Heart right ventricle (tissue), 16 donors: ENCODE data around the gene SBF2. TPM values are rescaled to one million over a fixed set of nuclear protein-coding genes. Genes with fewer than 3 reads are reported as not detected.

Experiments
- ATAC-seq, 8 donors: fragments of 200-7000 bp; cut with Tn5 transposase; one replicate each; pipeline ENCODE4 v1.9.1; 2020; ENCODE audit warnings: mild to moderate bottlenecking in 8 of 8, moderate library complexity in 8 of 8, moderate number of reproducible peaks in 1 of 8
- DNase-seq, 2 donors: peaks; one replicate each; pipeline ENCODE4 v3.0.0-alpha.2; 2020
- H3K27ac ChIP-seq, 10 donors: fragments of 200-600 bp; sonication (generic) in 2 of 10; one replicate each; pipeline versions ENCODE4 v1.5.0 to v1.8.0; 2020 to 2022; ENCODE audit warnings: mild to moderate bottlenecking in 3 of 10
- H3K27me3 ChIP-seq, 7 donors: fragments of 200-600 bp; one replicate each; pipeline ENCODE4 v1.8.0; 2021 to 2022; ENCODE audit warnings: mild to moderate bottlenecking in 2 of 7
- H3K36me3 ChIP-seq, 9 donors: fragments of 200-600 bp; sonication (generic) in 1 of 9; one replicate each; pipeline versions ENCODE4 v1.5.0 to v1.8.0; 2020 to 2022; ENCODE audit warnings: mild to moderate bottlenecking in 2 of 9
- H3K4me1 ChIP-seq, 9 donors: fragments of 200-600 bp; sonication (generic) in 1 of 9; one replicate each; pipeline versions ENCODE4 v1.5.0 to v1.8.0; 2020 to 2022; ENCODE audit warnings: mild to moderate bottlenecking in 4 of 9
- H3K4me3 ChIP-seq, 10 donors: fragments of 200-600 bp; sonication (generic) in 2 of 10; one replicate each; pipeline versions ENCODE4 v1.5.0 to v1.8.0; 2020 to 2022; ENCODE audit warnings: mild to moderate bottlenecking in 7 of 10, moderate library complexity in 2 of 10
- H3K9me3 ChIP-seq, 11 donors: fragments of 200-600 bp in 10 of 11; sonication (generic) in 2 of 11; one replicate each; pipeline versions ENCODE4 v1.5.0 to v1.8.0; 2013 to 2022; ENCODE audit warnings: mild to moderate bottlenecking in 2 of 11, control low read depth in 1 of 11, moderate library complexity in 1 of 11
- CTCF ChIP-seq, 9 donors: fragments of 200-600 bp; sonication (generic) in 2 of 9; IDR thresholded peaks; one replicate each; pipeline versions ENCODE4 v1.5.0 to v1.8.0; 2021 to 2022; ENCODE audit warnings: antibody characterized with exemption in 9 of 9, mild to moderate bottlenecking in 5 of 9, moderate library complexity in 1 of 9
- WGBS, 2 donors: extraction: QIAGEN DNeasy Blood & Tissue Kit; methylation state at CpG; one replicate each; pipeline ENCODE4 v1.1.7; 2013; ENCODE audit warnings: inconsistent platforms in 1 of 2; 5-methylcytosine and 5-hydroxymethylcytosine counted together
- intact Hi-C, 10 donors: fragments of 100-400 bp; cut with DNase I; formaldehyde crosslinking; loops; one replicate each; pipeline versions ENCODE4 v1.11.1 to v1.14.2; 2022
- polyA plus RNA-seq, 2 donors: library from polyadenylated mRNA; stranded (reverse); fragments of 200-250 nt; gene quantifications; one replicate each; pipeline ENCODE4 v1.2.3, GENCODE V29; 2013
- total RNA-seq, 10 donors: library from RNA; stranded (reverse); fragmentation: NEBNext Ultra II Directional in 3 of 10; extraction: Animal tissue kit (Norgen Biotek cat#: 25700) in 3 of 10; gene quantifications; one replicate each; pipeline versions ENCODE4 v1.2.1 to v1.2.4, GENCODE V29; 2021 to 2023
- donor health status: Arrhythmogenic right ventricular cardiomyopathy.
- donor health status: ischemic (EF 13 %, LVEDD 7.1; RV severe dilation, severe dysfunction).
- donor health status: healthy with polysubstance abuse.
- donor health status: DM: no; HTN: yes; CAD: no.
- donor health status: DM: no; HTN: no; CAD: no.
- donor health status: ischemic (EF 25% LVEDD 6.9; RV normal size, moderate dysfunction).
- donor health status: ischemic (EF 25% LVEDD 5.7; RV mildly dilated, moderate dysfunction).
- donor health status: healthy.
- donor health status: DM: yes; HTN: yes; CAD: no.
- donor health status: Ischemic cardiomyopathy.
- donor health status: ischemic (EF 35%, LVEDD 5.7; RV mildly dilated, moderate dysfunction).
- donor health status: nonischemic (EF 11% LVEDD 7.7; RV severe dilation, severe dysfunction).
- donor health status: DM: yes; HTN: yes; CAD: no.
- donor health status: PGD.
- donor health status: ischemic (EF 29% LVEDD 5.4; RV normal size, mild dysfunction).
- donor health status: nonischemic (EF 23%, LVEDD 6.1; RV moderate dilation, normal function).

SBF2 gene
- total and polyA plus RNA-seq, 12 donors: 8.9 to 27.1 (median 21.2) TPM

DNA sequence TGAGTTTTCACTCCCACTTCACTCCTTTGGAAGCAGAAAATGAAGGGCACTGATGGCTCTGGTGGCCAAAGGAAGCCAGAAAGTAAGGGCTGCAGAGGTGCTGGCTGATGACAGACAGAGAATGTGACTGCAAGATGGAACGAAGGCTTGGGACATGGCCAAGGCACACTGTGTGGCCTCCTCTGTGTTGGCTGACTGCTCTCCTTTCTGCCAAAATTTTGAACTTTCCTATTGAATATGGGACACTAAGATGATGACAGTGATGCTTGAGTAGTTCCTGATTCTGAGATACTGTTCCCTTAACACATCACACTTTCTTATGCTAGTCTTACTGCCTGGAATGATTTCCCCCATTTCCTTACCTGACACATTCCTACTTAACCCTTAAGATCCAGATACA, 473.8 kb downstream of the SBF2 start:
- intact Hi-C loops: no loop called here
- TF ChIP-seq CTCF (IDR thresholded peaks at IDR 0.05): no peak
- WGBS, 2 donors: 21 to 27% methylated on average over 1 of the region's 1 CpG
- Histone ChIP-seq H3K4me1 (peaks cover 0 to 22% (median 9%) of the 10 kb centered on the region in 9 donors), H3K4me3 (no peak overlapping the region), H3K27ac (peak overlapping the region in 6 of 10 donors; percentile 9 to 60 (median 46)), H3K27me3 (no peaks in the 10 kb centered on the region), H3K9me3 (no peaks in the 10 kb centered on the region), H3K36me3 (peaks cover 0 to 17% (median 0%) of the 10 kb centered on the region in 9 donors)
- ATAC-seq: peak; percentile 76 to 99 (median 96)
- DNase-seq: peak; percentile 54 to 68

DNA sequence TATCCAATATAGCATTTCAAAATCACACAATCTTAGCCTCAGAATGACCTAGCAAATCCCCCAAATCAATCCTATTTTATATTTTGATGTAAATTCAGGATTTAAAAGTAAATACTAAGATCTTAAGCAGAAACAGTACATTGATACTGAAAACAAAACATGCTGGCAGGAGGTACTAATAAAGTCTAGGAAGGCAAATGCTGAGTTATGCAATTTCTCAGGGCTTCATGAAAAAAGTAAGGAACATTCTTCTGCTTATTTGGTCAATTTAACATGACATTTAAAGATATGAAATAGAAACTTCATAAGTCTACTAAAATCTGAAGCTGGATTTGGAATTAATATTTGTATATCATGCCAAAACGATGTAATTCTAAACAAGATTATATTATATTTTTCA, 476.8 kb downstream of the SBF2 start:
- Histone ChIP-seq H3K27me3 (no peaks in the 10 kb centered on the region), H3K9me3 (no peaks in the 10 kb centered on the region), H3K27ac (no peak overlapping the region), H3K4me3 (no peak overlapping the region), H3K4me1 (peaks cover 0 to 22% (median 9%) of the 10 kb centered on the region in 9 donors), H3K36me3 (peaks cover 0 to 28% (median 0%) of the 10 kb centered on the region in 9 donors)
- 89 to 93% methylated on average over 1 of the region's 1 CpG for WGBS, 2 donors
- no peak for TF ChIP-seq CTCF (IDR thresholded peaks at IDR 0.05)
- DNase-seq (no peak), ATAC-seq (no peak)
- intact Hi-C loops: loop anchor here in 1 of 10 donors (5.0 kb wide), 1 partner anchor 55 kb away; no protein-coding TSS in a partner anchor

GRCh38 chr11:9815486-9816136, 478.4 kb downstream of the SBF2 start:
- Histone ChIP-seq H3K4me3 (no peak overlapping the region), H3K36me3 (peaks cover 0 to 44% (median 0%) of the 10 kb centered on the region in 9 donors), H3K4me1 (peaks cover 0 to 15% (median 3%) of the 10 kb centered on the region in 9 donors), H3K27me3 (no peaks in the 10 kb centered on the region), H3K27ac (no peak overlapping the region), H3K9me3 (no peaks in the 10 kb centered on the region)
- intact Hi-C loops: loop anchor here in 1 of 10 donors (5.0 kb wide), 1 partner anchor 53 kb away; no protein-coding TSS in a partner anchor
- DNase-seq (no peak), ATAC-seq (peak in 1 of 8 donors; percentile 79)
- TF ChIP-seq CTCF (IDR thresholded peaks at IDR 0.05): no peak
- 84 to 92% methylated on average over 6 of the region's 6 CpGs for WGBS, 2 donors

GRCh38 chr11:9814108-9814507, 479.9 kb downstream of the SBF2 start:
- intact Hi-C loops: no loop called here
- Histone ChIP-seq H3K4me1 (no peaks in the 10 kb centered on the region), H3K36me3 (peaks cover 0 to 56% (median 3%) of the 10 kb centered on the region in 9 donors), H3K27ac (no peak overlapping the region), H3K27me3 (no peaks in the 10 kb centered on the region), H3K9me3 (no peaks in the 10 kb centered on the region), H3K4me3 (no peak overlapping the region)
- no peak for TF ChIP-seq CTCF (IDR thresholded peaks at IDR 0.05)
- DNase-seq (no peak), ATAC-seq (no peak)
